ENCODE measurements around the gene SLC12A8. TPM values are rescaled to one million over a fixed set of nuclear protein-coding genes. Genes with fewer than 3 reads are reported as not detected.

SLC12A8 gene
- total RNA-seq, 1 experiment from 2014 or later, result 30.7 TPM

- Histone ChIP-seq H2AFZ (no peak overlapping the region), H3K36me3 (ENCODE audit: low read depth) (no peaks in the 10 kb centered on the region), H3F3A (ENCODE audit: insufficient read depth, low read depth) (peaks cover 16% of the 10 kb centered on the region; the same call in 1 of the 2 replicates), H3K27ac (no peak overlapping the region), H3K4me2 (no peak overlapping the region), H3K79me2 (ENCODE audit: low read depth) (no peaks in the 10 kb centered on the region), H3K9me2 (ENCODE audit: insufficient read depth) (no peaks in the 10 kb centered on the region), H3K27me3 (ENCODE audit: insufficient read depth, low read depth) (no peaks in the 10 kb centered on the region), H3K9me3 (ENCODE audit: insufficient read depth, low read depth) (no peaks in the 10 kb centered on the region), H3K4me1 (replicated peaks; ENCODE audit: insufficient read depth) (peaks cover 40% of the 10 kb centered on the region), H3K4me3 (no peak overlapping the region), H4K20me1 (ENCODE audit: insufficient read depth) (no peaks in the 10 kb centered on the region)
- intact Hi-C loops (cut with micrococcal nuclease; ENCODE audit: unreplicated experiment), result no loop called here
- CTCF ChIA-PET, result no interaction called here
- TF ChIP-seq CTCF (conservative IDR thresholded peaks at IDR 0.05) (no peak), EZH2 (IDR thresholded peaks at IDR 0.05; ENCODE audit: low read depth) (no peak)
- POLR2A ChIA-PET (ENCODE audit: unreplicated experiment), result interaction anchor here (0.6 kb wide), 1 partner anchor 26 kb away, joined by 3 read pairs; no protein-coding TSS in a partner anchor
- no peak for DNase-seq
- BruUV-seq (replicated peaks), result no TSS peak
These were observed 159.2 kb downstream of the SLC12A8 start for GRCh38 chr3:125053304-125053699.

GRCh38 chr3:125052624-125053303 is 159.8 kb downstream of the SLC12A8 start:
- ChIA-PET POLR2A (ENCODE audit: unreplicated experiment) (interaction anchor here (0.7 to 1.0 kb wide), 2 partner anchors 10 to 43 kb away, joined by 3 to 5 read pairs; no protein-coding TSS in a partner anchor), CTCF (no interaction called here)
- BruUV-seq (replicated peaks), result no TSS peak
- Histone ChIP-seq H3K4me3 (no peak overlapping the region), H3K9me3 (ENCODE audit: insufficient read depth, low read depth) (no peaks in the 10 kb centered on the region), H3K27ac (no peak overlapping the region), H3K36me3 (ENCODE audit: low read depth) (no peaks in the 10 kb centered on the region), H3K27me3 (ENCODE audit: insufficient read depth, low read depth) (no peaks in the 10 kb centered on the region), H3K79me2 (ENCODE audit: low read depth) (no peaks in the 10 kb centered on the region), H3K9me2 (ENCODE audit: insufficient read depth) (no peaks in the 10 kb centered on the region), H3K4me2 (no peak overlapping the region), H2AFZ (no peak overlapping the region), H3F3A (ENCODE audit: insufficient read depth, low read depth) (peaks cover 12% of the 10 kb centered on the region; the same call in 1 of the 2 replicates), H3K4me1 (replicated peaks; ENCODE audit: insufficient read depth) (peaks cover 35% of the 10 kb centered on the region), H4K20me1 (ENCODE audit: insufficient read depth) (no peaks in the 10 kb centered on the region)
- intact Hi-C loops (cut with micrococcal nuclease; ENCODE audit: unreplicated experiment), result no loop called here
- DNase-seq, result no peak
- TF ChIP-seq EZH2 (IDR thresholded peaks at IDR 0.05; ENCODE audit: low read depth), result no peak
- no peak for TF ChIP-seq CTCF (conservative IDR thresholded peaks at IDR 0.05)

- POLR2A ChIA-PET (ENCODE audit: unreplicated experiment), result interaction anchor here (0.7 to 1.0 kb wide), 2 partner anchors 11 to 43 kb away, joined by 3 to 5 read pairs; no protein-coding TSS in a partner anchor
- Histone ChIP-seq H3K27me3 (ENCODE audit: insufficient read depth, low read depth) (no peaks in the 10 kb centered on the region), H2AFZ (no peak overlapping the region), H3K9me3 (ENCODE audit: insufficient read depth, low read depth) (no peaks in the 10 kb centered on the region), H3K4me1 (replicated peaks; ENCODE audit: insufficient read depth) (peaks cover 26% of the 10 kb centered on the region), H4K20me1 (ENCODE audit: insufficient read depth) (no peaks in the 10 kb centered on the region), H3K27ac (no peak overlapping the region), H3K4me3 (no peak overlapping the region), H3K36me3 (ENCODE audit: low read depth) (no peaks in the 10 kb centered on the region), H3K9me2 (ENCODE audit: insufficient read depth) (no peaks in the 10 kb centered on the region), H3K79me2 (ENCODE audit: low read depth) (no peaks in the 10 kb centered on the region), H3K4me2 (no peak overlapping the region), H3F3A (ENCODE audit: insufficient read depth, low read depth) (peaks cover 7% of the 10 kb centered on the region; the same call in 1 of the 2 replicates)
- CTCF ChIA-PET, result no interaction called here
- intact Hi-C loops (cut with micrococcal nuclease; ENCODE audit: unreplicated experiment), result no loop called here
- TF ChIP-seq EZH2 (IDR thresholded peaks at IDR 0.05; ENCODE audit: low read depth) (no peak), CTCF (conservative IDR thresholded peaks at IDR 0.05) (no peak)
- no peak for DNase-seq
- BruUV-seq (replicated peaks), result no TSS peak
These were observed 160.6 kb downstream of the SLC12A8 start for GRCh38 chr3:125051715-125052581.

Data from PC-9 (cell line).